AG04449 (cell line): ENCODE data around the gene SYT12.

Source experiments
- CTCF ChIA-PET: fragments of 350-600 bp; formaldehyde crosslinking; extraction: SDS; loops from one replicate; lab custom pipeline; 2021; ENCODE audit warnings: antibody characterized with exemption; lab: Yijun Ruan, JAX
- POLR2A ChIA-PET: fragments of 400-600, 350-600 bp; formaldehyde crosslinking; extraction: SDS; loops from one replicate; lab custom pipeline; 2020; ENCODE audit warnings: antibody characterized with exemption, inconsistent platforms; lab: Yijun Ruan, JAX
- DNase-seq: peaks from one replicate; pipeline ENCODE4 v3.0.0-alpha.2; 2010; ENCODE audit warnings: low read depth, low spot score
- H3K4me3 ChIP-seq: 2 replicates; pipeline ENCODE4 v1.5.1; 2011; ENCODE audit warnings: low read depth, mild to moderate bottlenecking, control low read depth, low read length
- TF ChIP-seq, protein P1 (sequence below): IDR thresholded peaks from one replicate; pipeline ENCODE4 v1.5.1; 2011; ENCODE audit warnings: mild to moderate bottlenecking, moderate library complexity, low read length, control low read depth, inconsistent platforms; ENCODE audit not compliant: insufficient read depth; ENCODE audit errors: missing control alignments

Gene SYT12

GRCh38 chr11:67025750-67026149 is 2.8 kb downstream of the SYT12 start:
- no peak for DNase-seq
- TF ChIP-seq, protein P1, sequence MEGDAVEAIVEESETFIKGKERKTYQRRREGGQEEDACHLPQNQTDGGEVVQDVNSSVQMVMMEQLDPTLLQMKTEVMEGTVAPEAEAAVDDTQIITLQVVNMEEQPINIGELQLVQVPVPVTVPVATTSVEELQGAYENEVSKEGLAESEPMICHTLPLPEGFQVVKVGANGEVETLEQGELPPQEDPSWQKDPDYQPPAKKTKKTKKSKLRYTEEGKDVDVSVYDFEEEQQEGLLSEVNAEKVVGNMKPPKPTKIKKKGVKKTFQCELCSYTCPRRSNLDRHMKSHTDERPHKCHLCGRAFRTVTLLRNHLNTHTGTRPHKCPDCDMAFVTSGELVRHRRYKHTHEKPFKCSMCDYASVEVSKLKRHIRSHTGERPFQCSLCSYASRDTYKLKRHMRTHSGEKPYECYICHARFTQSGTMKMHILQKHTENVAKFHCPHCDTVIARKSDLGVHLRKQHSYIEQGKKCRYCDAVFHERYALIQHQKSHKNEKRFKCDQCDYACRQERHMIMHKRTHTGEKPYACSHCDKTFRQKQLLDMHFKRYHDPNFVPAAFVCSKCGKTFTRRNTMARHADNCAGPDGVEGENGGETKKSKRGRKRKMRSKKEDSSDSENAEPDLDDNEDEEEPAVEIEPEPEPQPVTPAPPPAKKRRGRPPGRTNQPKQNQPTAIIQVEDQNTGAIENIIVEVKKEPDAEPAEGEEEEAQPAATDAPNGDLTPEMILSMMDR: no peak
- H3K4me3 ChIP-seq: no peak overlapping the region
- POLR2A ChIA-PET: interaction anchor here (0.6 kb wide), 1 partner anchor 177 kb away, joined by 3 read pairs; no protein-coding TSS in a partner anchor
- CTCF ChIA-PET: interaction anchor here (0.9 to 2.1 kb wide), 3 partner anchors 11 to 29 kb away, joined by 3 to 6 read pairs (median 4); no protein-coding TSS in a partner anchor

DNA sequence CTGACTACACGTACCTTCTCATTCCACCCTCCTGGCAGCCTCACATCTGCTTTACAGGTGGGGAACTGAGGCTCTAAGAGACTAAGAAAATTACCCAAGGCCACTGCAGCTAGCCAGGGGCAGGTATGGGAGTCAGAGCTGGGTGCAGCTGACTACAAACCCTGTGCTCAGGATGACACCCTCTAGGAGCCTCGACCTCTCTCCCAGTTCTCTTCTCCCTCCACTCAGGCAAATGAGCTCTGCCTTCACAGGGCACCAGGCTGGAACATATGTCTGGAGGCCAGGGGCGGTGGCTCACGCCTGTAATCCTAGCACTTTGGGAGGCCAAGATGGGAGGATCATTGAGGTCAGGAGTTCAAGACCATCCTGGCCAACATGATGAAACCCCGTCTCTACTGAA is 4.0 kb downstream of the SYT12 start:
- TF ChIP-seq, protein P1: no peak
- H3K4me3 ChIP-seq: no peak overlapping the region
- CTCF ChIA-PET: interaction anchor here (2.1 to 2.5 kb wide), 2 partner anchors 8 to 28 kb away, joined by 6 read pairs; no protein-coding TSS in a partner anchor

DNA sequence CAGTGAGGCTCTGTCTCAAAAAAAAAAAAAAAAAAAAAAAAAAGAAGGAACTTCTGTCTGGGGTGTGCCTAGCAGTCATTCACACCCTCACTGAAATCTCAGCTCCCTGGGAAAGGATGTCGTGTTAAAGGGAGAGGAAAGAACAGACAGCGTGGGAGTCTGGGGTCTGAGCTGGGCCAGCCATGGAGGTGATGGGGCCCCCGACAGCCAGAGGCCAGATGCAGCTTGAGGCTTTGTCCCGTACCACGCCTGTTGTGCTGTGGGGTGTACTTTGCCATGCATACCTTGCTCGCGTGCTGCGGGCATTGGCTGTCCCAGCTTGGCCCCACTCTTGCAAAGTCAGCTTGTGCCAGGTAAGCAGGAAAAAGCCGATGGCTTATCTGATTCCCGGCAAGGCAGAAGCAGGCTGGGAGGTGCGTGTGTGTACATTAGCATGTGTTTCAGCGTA is 4.6 kb downstream of the SYT12 start:
- no peak for DNase-seq
- no peak overlapping the region for H3K4me3 ChIP-seq
- CTCF ChIA-PET: interaction anchor here (1.3 to 2.5 kb wide), 3 partner anchors 9 to 27 kb away, joined by 3 to 6 read pairs (median 3); no protein-coding TSS in a partner anchor
- POLR2A ChIA-PET: no interaction called here
- TF ChIP-seq, protein P1: no peak

More for the DNA sequence above, 4.0 kb downstream of the SYT12 start:
- DNase-seq: no peak
- POLR2A ChIA-PET: no interaction called here

DNA sequence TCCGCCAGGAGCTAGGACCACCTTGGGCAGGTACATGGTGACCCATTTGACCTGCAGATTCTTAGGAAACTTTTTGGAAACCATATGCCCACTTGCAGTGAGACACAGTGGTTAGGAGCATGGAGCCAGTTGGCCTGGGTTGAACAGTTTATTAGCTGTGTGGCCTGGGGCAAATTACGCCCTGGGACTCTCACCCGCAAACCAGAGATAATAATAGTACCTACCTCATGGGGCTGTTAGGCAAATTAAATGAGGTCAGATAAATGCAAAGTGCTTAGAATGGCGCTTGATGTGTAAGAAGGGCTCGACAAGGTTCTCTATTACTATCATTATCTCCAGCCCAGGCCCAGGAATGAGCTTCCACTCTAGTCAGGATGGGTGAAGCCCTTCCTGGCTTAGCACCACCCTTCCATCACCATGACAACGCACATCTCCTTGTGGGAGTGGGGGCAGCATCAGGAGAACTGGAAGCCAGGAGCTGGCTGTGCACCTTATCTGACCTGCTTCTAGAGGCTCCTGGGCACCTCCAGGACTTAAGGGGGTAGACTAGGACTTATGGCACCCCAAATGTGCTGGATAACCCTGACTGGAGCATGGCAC is 5.1 kb downstream of the SYT12 start:
- no peak overlapping the region for H3K4me3 ChIP-seq
- ChIA-PET CTCF (interaction anchor here (1.3 to 2.5 kb wide), 3 partner anchors 10 to 26 kb away, joined by 3 to 6 read pairs (median 3); no protein-coding TSS in a partner anchor), POLR2A (no interaction called here)
- TF ChIP-seq, protein P1: no peak
- no peak for DNase-seq

GRCh38 chr11:67029146-67029545 is 6.2 kb downstream of the SYT12 start:
- ChIA-PET POLR2A (no interaction called here), CTCF (interaction anchor here (1.1 to 2.5 kb wide), 3 partner anchors 9 to 15 kb away, joined by 3 to 6 read pairs (median 3); no protein-coding TSS in a partner anchor)
- TF ChIP-seq, protein P1: no peak
- no peak for DNase-seq
- H3K4me3 ChIP-seq: no peak overlapping the region

- ChIA-PET POLR2A (no interaction called here), CTCF (interaction anchor here (1.3 kb wide), 1 partner anchor 9 kb away, joined by 7 read pairs; no protein-coding TSS in a partner anchor)
- no peak for DNase-seq
- no peak overlapping the region for H3K4me3 ChIP-seq
- TF ChIP-seq, protein P1: no peak
These were observed 8.0 kb downstream of the SYT12 start for GRCh38 chr11:67030976-67031375.
